Thoracic aorta (tissue), 2 donors: ENCODE measurements around the gene SETBP1. TPM values are rescaled to one million over a fixed set of nuclear protein-coding genes. Genes with fewer than 3 reads are reported as not detected.
A peak's percentile ranks its signal among the peaks of the same experiment; 100 is the strongest.

Experiments used
- ATAC-seq: fragments of 150-250 bp; one replicate; pipeline ENCODE4 v1.8.0; 2017; ENCODE audit warnings: low read depth; ENCODE audit not compliant: insufficient number of reproducible peaks, low FRiP score
- DNase-seq: peaks from one replicate; pipeline ENCODE4 v3.0.0-alpha.2; 2020; ENCODE audit warnings: low spot score
- H3K27ac ChIP-seq, 2 donors: fragments of 200-600 bp; sonication (generic); 1 replicate in 1 of 2; 2 replicates in 1 of 2; pipeline ENCODE4 v1.5.1; 2016; ENCODE audit warnings: mild to moderate bottlenecking in 2 of 2, moderate library complexity in 2 of 2
- H3K27me3 ChIP-seq: fragments of 200-600 bp; sonication (generic); replicated peaks from 2 replicates; pipeline ENCODE4 v1.6.0; 2016; ENCODE audit warnings: mild to moderate bottlenecking; ENCODE audit not compliant: insufficient read depth
- H3K36me3 ChIP-seq: fragments of 200-600 bp; sonication (generic); one replicate; pipeline ENCODE4 v1.5.1; 2016
- H3K4me1 ChIP-seq, 2 donors: fragments of 200-600 bp; sonication (generic); 1 replicate in 1 of 2; 2 replicates in 1 of 2; pipeline versions ENCODE4 v1.5.1 to v1.6.0; 2016; ENCODE audit warnings: low read depth in 2 of 2, mild to moderate bottlenecking in 1 of 2; ENCODE audit not compliant: control insufficient read depth in 1 of 2
- H3K4me3 ChIP-seq: fragments of 200-600 bp; sonication (generic); 2 replicates; pipeline ENCODE4 v1.5.1; 2016; ENCODE audit warnings: mild to moderate bottlenecking
- H3K9me3 ChIP-seq: fragments of 200-600 bp; sonication (generic); 2 replicates; pipeline ENCODE4 v1.5.1; 2016
- total RNA-seq, 2 donors: library from RNA; depleted of rRNA; stranded (reverse); fragments of >200 nt; gene quantifications; one replicate each; pipeline versions ENCODE4 v1.1.0 to v1.2.3, GENCODE V29; 2016
- TF ChIP-seq, protein P1 (sequence below): fragments of 200-600 bp; sonication (generic); IDR thresholded peaks from one replicate; pipeline ENCODE4 v1.5.1; 2019; ENCODE audit warnings: antibody characterized with exemption

Gene SETBP1
- total RNA-seq, 2 donors from 2014 or later = 39.3 to 50.2 TPM

DNA sequence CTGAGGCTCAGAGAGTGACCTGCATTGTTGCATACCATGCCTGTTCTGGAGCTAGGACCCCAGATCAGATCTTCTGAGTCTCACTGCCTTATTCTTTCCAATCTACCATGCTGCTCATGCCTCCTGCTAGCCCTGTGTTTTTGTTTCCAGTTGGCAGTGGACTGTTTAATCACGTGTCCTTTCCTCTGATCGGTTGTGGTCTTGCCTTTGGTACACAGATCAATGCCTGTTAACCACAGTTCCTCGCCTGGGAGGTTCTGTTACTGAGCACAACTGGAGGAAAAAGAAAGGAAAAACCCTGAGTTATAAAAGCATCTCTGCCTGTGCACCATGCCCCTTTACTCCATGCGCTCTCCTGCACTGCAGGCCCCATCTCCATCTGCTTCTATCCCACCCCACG lies 329.1 kb downstream of the SETBP1 start:
- H3K27me3 ChIP-seq = no peaks in the 10 kb centered on the region
- ATAC-seq = no peak
- no peaks in the 10 kb centered on the region for H3K36me3 ChIP-seq
- H3K27ac ChIP-seq = no peak overlapping the region
- no peak for DNase-seq
- no peak overlapping the region for H3K4me3 ChIP-seq
- H3K9me3 ChIP-seq = no peaks in the 10 kb centered on the region
- TF ChIP-seq, protein P1, sequence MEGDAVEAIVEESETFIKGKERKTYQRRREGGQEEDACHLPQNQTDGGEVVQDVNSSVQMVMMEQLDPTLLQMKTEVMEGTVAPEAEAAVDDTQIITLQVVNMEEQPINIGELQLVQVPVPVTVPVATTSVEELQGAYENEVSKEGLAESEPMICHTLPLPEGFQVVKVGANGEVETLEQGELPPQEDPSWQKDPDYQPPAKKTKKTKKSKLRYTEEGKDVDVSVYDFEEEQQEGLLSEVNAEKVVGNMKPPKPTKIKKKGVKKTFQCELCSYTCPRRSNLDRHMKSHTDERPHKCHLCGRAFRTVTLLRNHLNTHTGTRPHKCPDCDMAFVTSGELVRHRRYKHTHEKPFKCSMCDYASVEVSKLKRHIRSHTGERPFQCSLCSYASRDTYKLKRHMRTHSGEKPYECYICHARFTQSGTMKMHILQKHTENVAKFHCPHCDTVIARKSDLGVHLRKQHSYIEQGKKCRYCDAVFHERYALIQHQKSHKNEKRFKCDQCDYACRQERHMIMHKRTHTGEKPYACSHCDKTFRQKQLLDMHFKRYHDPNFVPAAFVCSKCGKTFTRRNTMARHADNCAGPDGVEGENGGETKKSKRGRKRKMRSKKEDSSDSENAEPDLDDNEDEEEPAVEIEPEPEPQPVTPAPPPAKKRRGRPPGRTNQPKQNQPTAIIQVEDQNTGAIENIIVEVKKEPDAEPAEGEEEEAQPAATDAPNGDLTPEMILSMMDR = no peak
- H3K4me1 ChIP-seq = peaks cover 15 to 23% of the 10 kb centered on the region in 2 donors

DNA sequence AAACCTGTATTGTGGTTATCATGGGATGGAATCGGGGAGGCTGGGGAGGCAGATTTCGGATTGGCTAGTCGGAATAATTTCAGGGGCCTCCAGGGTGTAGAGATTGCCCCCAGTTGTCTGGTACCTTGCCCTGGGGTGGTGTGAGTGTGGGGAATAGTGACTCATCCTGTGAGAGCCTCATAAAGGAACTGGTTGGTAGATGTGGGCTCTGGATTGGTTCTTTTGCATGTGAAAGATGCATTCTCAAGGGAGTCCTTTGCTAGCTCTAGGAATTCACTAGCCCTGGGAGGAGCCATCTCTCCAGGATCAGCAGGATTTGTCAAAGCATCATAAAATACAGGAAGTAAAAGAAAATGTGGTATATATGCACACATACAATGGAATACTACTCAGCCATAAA lies 331.6 kb downstream of the SETBP1 start:
- Histone ChIP-seq H3K4me1 (peaks cover 20 to 45% of the 10 kb centered on the region in 2 donors), H3K36me3 (no peaks in the 10 kb centered on the region), H3K9me3 (no peaks in the 10 kb centered on the region), H3K27ac (no peak overlapping the region), H3K4me3 (no peak overlapping the region), H3K27me3 (no peaks in the 10 kb centered on the region)
- no peak for DNase-seq
- TF ChIP-seq, protein P1 = no peak
- no peak for ATAC-seq

DNA sequence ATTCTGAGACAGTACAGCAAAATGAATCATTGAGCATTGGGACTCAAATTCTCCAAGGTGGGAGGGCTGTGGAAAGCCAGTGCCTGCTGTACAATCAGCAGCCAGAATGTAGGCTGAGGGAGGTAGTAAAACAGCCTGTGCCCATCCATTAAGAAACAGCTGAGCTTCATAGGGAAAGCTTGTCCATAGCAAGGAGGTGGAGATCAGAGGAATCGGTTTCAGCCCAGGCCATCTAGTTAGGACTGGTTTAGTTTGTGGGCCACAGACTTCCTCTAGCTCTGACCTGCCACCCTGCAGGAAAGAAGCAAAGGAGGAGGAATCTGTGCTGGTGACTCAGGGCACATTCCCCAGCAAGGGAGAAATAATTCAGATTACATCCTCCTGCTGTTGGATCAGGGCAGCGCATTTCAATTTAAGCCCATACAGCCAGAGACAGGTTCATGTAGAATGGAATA lies 333.4 kb downstream of the SETBP1 start:
- Histone ChIP-seq H3K27me3 (no peaks in the 10 kb centered on the region), H3K36me3 (no peaks in the 10 kb centered on the region), H3K27ac (peak overlapping the region; percentile 24 to 69), H3K4me1 (peaks cover 20 to 58% of the 10 kb centered on the region in 2 donors), H3K4me3 (no peak overlapping the region), H3K9me3 (no peaks in the 10 kb centered on the region)
- DNase-seq = no peak
- no peak for ATAC-seq
- TF ChIP-seq, protein P1 = peak; percentile 45

DNA sequence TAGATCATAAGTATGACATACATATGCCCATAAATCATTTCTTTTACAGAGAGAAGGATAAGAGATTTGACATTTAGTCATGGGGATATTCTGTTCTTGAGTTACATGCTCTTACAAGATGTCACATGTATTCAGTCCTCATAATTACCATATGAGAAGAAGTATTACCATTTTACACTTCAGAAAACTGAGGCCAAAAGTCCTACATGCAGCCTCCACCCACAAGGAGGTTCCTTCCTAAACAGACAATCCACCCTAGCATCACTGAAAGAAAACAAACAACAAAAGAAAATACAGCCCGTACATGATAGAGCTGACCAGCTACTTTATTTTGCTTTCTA lies 335.1 kb downstream of the SETBP1 start:
- no peaks in the 10 kb centered on the region for H3K36me3 ChIP-seq
- H3K27me3 ChIP-seq = no peaks in the 10 kb centered on the region
- no peaks in the 10 kb centered on the region for H3K9me3 ChIP-seq
- peak overlapping the region; percentile 45 for H3K4me3 ChIP-seq
- TF ChIP-seq, protein P1 = no peak
- no peak for DNase-seq
- peaks cover 20 to 58% of the 10 kb centered on the region in 2 donors for H3K4me1 ChIP-seq
- H3K27ac ChIP-seq = peak overlapping the region; percentile 47 to 57
- no peak for ATAC-seq

DNA sequence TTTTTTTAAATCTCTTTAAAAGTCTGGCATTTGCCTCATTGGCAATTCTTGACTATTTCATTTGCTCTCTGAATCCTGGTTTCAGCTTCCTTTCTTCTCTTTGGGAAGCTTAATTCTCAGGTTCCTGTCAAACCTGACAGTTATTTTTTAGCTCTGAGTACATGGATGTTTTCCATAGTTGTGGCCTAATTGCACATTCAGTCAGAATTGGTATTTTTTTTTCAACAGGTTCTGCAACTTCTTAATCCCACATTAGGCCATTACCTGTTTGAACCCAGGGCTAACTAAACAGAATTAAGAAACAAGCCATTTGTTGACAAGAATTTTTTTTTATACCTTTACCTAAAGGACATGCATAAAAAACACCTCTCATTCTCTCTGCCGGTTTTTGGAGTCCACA lies 338.8 kb downstream of the SETBP1 start:
- Histone ChIP-seq H3K27ac (no peak overlapping the region), H3K9me3 (no peaks in the 10 kb centered on the region), H3K27me3 (no peaks in the 10 kb centered on the region), H3K36me3 (no peaks in the 10 kb centered on the region), H3K4me3 (no peak overlapping the region), H3K4me1 (peaks cover 6 to 50% of the 10 kb centered on the region in 2 donors)
- DNase-seq (no peak), ATAC-seq (no peak)
- TF ChIP-seq, protein P1 = no peak
